Smooth muscle cell (in vitro differentiated cells): ENCODE measurements around the gene SLC16A5. TPM values are rescaled to one million over a fixed set of nuclear protein-coding genes. Genes with fewer than 3 reads are reported as not detected.

ENCODE experiments used
- DNase-seq: peaks from one replicate; lab custom pipeline; 2025; ENCODE audit not compliant: unreplicated experiment; lab: John Stamatoyannopoulos, UW
- H2AFZ ChIP-seq: fragments of 200-600 bp; sonication (generic); 2 replicates; pipeline ENCODE4 v1.6.0; 2016; ENCODE audit warnings: antibody characterized with exemption, low read depth, mild to moderate bottlenecking
- H3F3A ChIP-seq: fragments of 200-600 bp; sonication (generic); 2 replicates; pipeline ENCODE4 v1.6.0; 2017; ENCODE audit warnings: antibody characterized with exemption, low read depth
- H3K27ac ChIP-seq: fragments of 200-600 bp; sonication (generic); 2 replicates; pipeline ENCODE4 v1.5.1; 2016; ENCODE audit warnings: low read depth, mild to moderate bottlenecking
- H3K27me3 ChIP-seq: fragments of 200-600 bp; sonication (generic); 2 replicates; pipeline ENCODE4 v1.6.1; 2016; ENCODE audit warnings: low read depth, mild to moderate bottlenecking
- H3K36me3 ChIP-seq: fragments of 200-600 bp; sonication (generic); 2 replicates; pipeline ENCODE4 v1.5.1; 2016; ENCODE audit warnings: low read depth
- H3K4me1 ChIP-seq: fragments of 200-600 bp; sonication (generic); 2 replicates; pipeline ENCODE4 v1.5.1; 2016; ENCODE audit warnings: low read depth
- H3K4me2 ChIP-seq: fragments of 200-600 bp; sonication (generic); 2 replicates; pipeline ENCODE4 v1.6.0; 2016; ENCODE audit warnings: mild to moderate bottlenecking
- H3K4me3 ChIP-seq: fragments of 200-600 bp; sonication (generic); 2 replicates; pipeline ENCODE4 v1.5.1; 2016; ENCODE audit warnings: mild to moderate bottlenecking
- H3K79me2 ChIP-seq: fragments of 200-600 bp; sonication (generic); 2 replicates; pipeline ENCODE4 v1.6.0; 2016; ENCODE audit warnings: low read depth, mild to moderate bottlenecking
- H3K9ac ChIP-seq: fragments of 200-600 bp; sonication (generic); 2 replicates; pipeline ENCODE4 v1.6.0; 2016; ENCODE audit warnings: low read depth
- H3K9me3 ChIP-seq: fragments of 200-600 bp; sonication (generic); replicated peaks from 2 replicates; pipeline ENCODE4 v1.5.1; 2016; ENCODE audit warnings: low read depth
- H4K20me1 ChIP-seq: fragments of 200-600 bp; sonication (generic); 2 replicates; pipeline ENCODE4 v1.6.0; 2016; ENCODE audit warnings: low read depth
- CTCF ChIP-seq: fragments of 200-600 bp; sonication (generic); IDR thresholded peaks from 2 replicates; pipeline ENCODE4 v1.5.1; 2017; ENCODE audit warnings: borderline replicate concordance, mild to moderate bottlenecking, antibody characterized with exemption; ENCODE audit not compliant: insufficient read depth, poor library complexity, severe bottlenecking
- WGBS: methylation state at CpG from one replicate; pipeline ENCODE4 v1.1.7; 2016; ENCODE audit warnings: low lambda C conversion rate; 5-methylcytosine and 5-hydroxymethylcytosine counted together
- polyA plus RNA-seq: library from polyadenylated mRNA; unstranded; fragments of >200 nt; fragmentation: Nextera tagmentation; extraction: Ambion mirVana; gene quantifications from 2 replicates; pipeline ENCODE4 v1.2.1, GENCODE V29; 2016
- total RNA-seq: library from RNA; depleted of rRNA; stranded (reverse); fragments of >200 nt; gene quantifications from 2 replicates; pipeline ENCODE4 v1.2.3, GENCODE V29; 2014

The SLC16A5 gene
- total and polyA plus RNA-seq, 2 experiments from 2014 or later, result 17.1 to 22.0 TPM

- Histone ChIP-seq H3K4me2 (peak overlapping the region; percentile 40), H3K4me1 (peaks cover 10% of the 10 kb centered on the region), H3K9ac (no peak overlapping the region), H3F3A (peaks cover 15% of the 10 kb centered on the region), H3K4me3 (no peak overlapping the region), H2AFZ (no peak overlapping the region), H3K27ac (no peak overlapping the region), H3K27me3 (no peaks in the 10 kb centered on the region), H3K9me3 (no peaks in the 10 kb centered on the region), H4K20me1 (no peaks in the 10 kb centered on the region), H3K36me3 (no peaks in the 10 kb centered on the region), H3K79me2 (no peaks in the 10 kb centered on the region)
- no peak for TF ChIP-seq CTCF
- no peak for DNase-seq
- 83% methylated on average over 30 of the region's 30 CpGs for WGBS
These were observed 10.7 kb upstream of the SLC16A5 start for GRCh38 chr17:75077072-75077495.

GRCh38 chr17:75077496-75078283 lies 10.1 kb upstream of the SLC16A5 start:
- no peak for TF ChIP-seq CTCF
- no peaks in the 10 kb centered on the region for H4K20me1 ChIP-seq
- no peak for DNase-seq
- no peak overlapping the region for H3K9ac ChIP-seq
- H3K79me2 ChIP-seq, result no peaks in the 10 kb centered on the region
- H2AFZ ChIP-seq, result no peak overlapping the region
- H3F3A ChIP-seq, result peaks cover 15% of the 10 kb centered on the region
- no peak overlapping the region for H3K27ac ChIP-seq
- WGBS, result 79% methylated on average over 53 of the region's 53 CpGs
- no peaks in the 10 kb centered on the region for H3K9me3 ChIP-seq
- H3K36me3 ChIP-seq, result no peaks in the 10 kb centered on the region
- H3K27me3 ChIP-seq, result no peaks in the 10 kb centered on the region
- H3K4me1 ChIP-seq, result peaks cover 10% of the 10 kb centered on the region
- peak overlapping the region; percentile 40 for H3K4me2 ChIP-seq
- H3K4me3 ChIP-seq, result no peak overlapping the region

- no peaks in the 10 kb centered on the region for H3K9me3 ChIP-seq
- no peaks in the 10 kb centered on the region for H4K20me1 ChIP-seq
- no peak overlapping the region for H3K9ac ChIP-seq
- peaks cover 15% of the 10 kb centered on the region for H3F3A ChIP-seq
- no peaks in the 10 kb centered on the region for H3K36me3 ChIP-seq
- TF ChIP-seq CTCF, result no peak
- H3K27ac ChIP-seq, result peak overlapping the region; percentile 69
- DNase-seq, result no peak
- H3K4me1 ChIP-seq, result peaks cover 10% of the 10 kb centered on the region
- H3K4me3 ChIP-seq, result no peak overlapping the region
- peak overlapping the region; percentile 60 for H2AFZ ChIP-seq
- H3K79me2 ChIP-seq, result no peaks in the 10 kb centered on the region
- peak overlapping the region; percentile 40 for H3K4me2 ChIP-seq
- H3K27me3 ChIP-seq, result no peaks in the 10 kb centered on the region
- 31% methylated on average over 17 of the region's 17 CpGs for WGBS
These were observed 9.3 kb upstream of the SLC16A5 start for GRCh38 chr17:75078284-75079022.
